Measurements from ENCODE around the gene ABHD2.

The ABHD2 gene

GRCh38 chr15:89199746-89200145 is 111.5 kb downstream of the ABHD2 start:
- TF ChIP-seq CTCF (IDR thresholded peaks at IDR 0.05; ENCODE audit: insufficient read depth, low read length, missing control alignments): no peak
- CTCF ChIA-PET: interaction anchor here (0.8 to 8.2 kb wide), 7 partner anchors 5 to 142 kb away, joined by 3 to 97 read pairs (median 7); no protein-coding TSS in a partner anchor
- no peak for DNase-seq (ENCODE audit: low read depth, low spot score)
- POLR2A ChIA-PET: no interaction called here
- H3K4me3 ChIP-seq (ENCODE audit: low read depth, low read length): no peak overlapping the region

GRCh38 chr15:89200182-89200581 is 111.9 kb downstream of the ABHD2 start:
- CTCF ChIA-PET: interaction anchor here (1.3 to 8.2 kb wide), 6 partner anchors 5 to 143 kb away, joined by 3 to 97 read pairs (median 8); no protein-coding TSS in a partner anchor
- POLR2A ChIA-PET: no interaction called here
- DNase-seq (ENCODE audit: low read depth, low spot score): no peak
- TF ChIP-seq CTCF (IDR thresholded peaks at IDR 0.05; ENCODE audit: insufficient read depth, low read length, missing control alignments): no peak
- H3K4me3 ChIP-seq (ENCODE audit: low read depth, low read length): no peak overlapping the region

- no peak for TF ChIP-seq CTCF (IDR thresholded peaks at IDR 0.05; ENCODE audit: insufficient read depth, low read length, missing control alignments)
- H3K4me3 ChIP-seq (ENCODE audit: low read depth, low read length): no peak overlapping the region
- no peak for DNase-seq (ENCODE audit: low read depth, low spot score)
- CTCF ChIA-PET: interaction anchor here (1.0 kb wide), 2 partner anchors 8 to 104 kb away, joined by 3 to 4 read pairs; no protein-coding TSS in a partner anchor
- POLR2A ChIA-PET: no interaction called here
These were observed 113.3 kb downstream of the ABHD2 start for GRCh38 chr15:89201465-89202005.

GRCh38 chr15:89203705-89204273 is 115.5 kb downstream of the ABHD2 start:
- H3K4me3 ChIP-seq (ENCODE audit: low read depth, low read length): no peak overlapping the region
- TF ChIP-seq CTCF (IDR thresholded peaks at IDR 0.05; ENCODE audit: insufficient read depth, low read length, missing control alignments): no peak
- ChIA-PET CTCF (interaction anchor here (0.7 to 6.2 kb wide), 8 partner anchors 8 to 226 kb away, joined by 3 to 123 read pairs (median 4); no protein-coding TSS in a partner anchor), POLR2A (no interaction called here)
- DNase-seq (ENCODE audit: low read depth, low spot score): no peak

- no peak for DNase-seq (ENCODE audit: low read depth, low spot score)
- CTCF ChIA-PET: interaction anchor here (0.6 to 6.2 kb wide), 59 partner anchors 10 to 547 kb away, joined by 3 to 123 read pairs (median 5); partner anchors contain the start of genes FANCI and RLBP1
- no peak overlapping the region for H3K4me3 ChIP-seq (ENCODE audit: low read depth, low read length)
- POLR2A ChIA-PET: interaction anchor here (0.6 kb wide), 1 partner anchor 38 kb away, joined by 3 read pairs; the partner anchor contains the start of gene FANCI
- no peak for TF ChIP-seq CTCF (IDR thresholded peaks at IDR 0.05; ENCODE audit: insufficient read depth, low read length, missing control alignments)
These were observed 117.8 kb downstream of the ABHD2 start for GRCh38 chr15:89205991-89206585.

- ChIA-PET CTCF (interaction anchor here (0.5 to 6.2 kb wide), 62 partner anchors 10 to 548 kb away, joined by 3 to 123 read pairs (median 5); partner anchors contain the start of genes FANCI and RLBP1), POLR2A (interaction anchor here (0.6 kb wide), 1 partner anchor 37 kb away, joined by 3 read pairs; the partner anchor contains the start of gene FANCI)
- TF ChIP-seq CTCF (IDR thresholded peaks at IDR 0.05; ENCODE audit: insufficient read depth, low read length, missing control alignments): peak; percentile 99
- DNase-seq (ENCODE audit: low read depth, low spot score): no peak
- H3K4me3 ChIP-seq (ENCODE audit: low read depth, low read length): peak overlapping the region; percentile 12; the same call in 1 of the 2 replicates
These were observed 118.7 kb downstream of the ABHD2 start for GRCh38 chr15:89206908-89207331.

Measured in AG04449 (cell line).